Lung microvascular endothelial cell (primary cell): Measurements from ENCODE around the gene TBX6. TPM values are rescaled to one million over a fixed set of nuclear protein-coding genes. Genes with fewer than 3 reads are reported as not detected.
A peak's percentile ranks its signal among the peaks of the same experiment; 100 is the strongest.

Source experiments
- DNase-seq, 2 donors: peaks; one replicate each; pipeline versions ENCODE4 v3.0.0 to v3.0.0-alpha.2; 2010; ENCODE audit warnings: low read depth in 2 of 2
- total RNA-seq: library from RNA; depleted of rRNA; stranded (reverse); fragments of >200 nt; gene quantifications from 2 replicates; pipeline ENCODE4 v1.2.1, GENCODE V29; 2014

TBX6 gene
- total RNA-seq, 1 donor from 2014 or later: under 0.01 TPM

DNA sequence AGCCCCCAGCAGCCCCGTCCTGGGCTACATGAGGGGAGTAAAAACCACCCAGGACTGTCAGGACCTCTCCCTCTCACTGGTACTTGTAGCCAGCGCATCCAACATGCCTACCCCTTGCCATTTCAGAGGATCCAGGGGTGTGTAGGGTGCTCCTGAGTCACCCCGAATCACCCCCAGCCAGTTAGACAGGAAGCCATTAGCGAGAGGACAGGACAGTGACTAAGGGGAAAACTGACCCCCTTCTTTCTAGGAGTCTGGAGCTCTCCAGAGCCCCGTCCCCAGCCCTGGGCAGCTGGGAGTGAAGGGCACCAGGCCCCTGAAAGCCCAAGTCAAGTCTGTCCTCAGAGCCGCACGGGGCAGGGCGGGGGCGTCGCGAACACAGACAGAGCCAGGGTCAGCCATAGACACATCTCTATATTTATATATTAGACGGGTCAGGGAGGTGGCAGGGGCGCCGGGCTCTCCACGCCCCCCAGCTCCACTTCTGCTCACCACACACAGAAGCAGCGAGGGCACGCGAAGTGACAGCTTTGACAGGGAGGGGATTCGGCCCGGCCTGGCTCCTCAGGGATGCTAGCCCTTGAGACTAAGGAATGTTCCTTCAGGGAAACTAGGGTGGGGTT lies 22.1 kb upstream of the TBX6 start:
- no peak for DNase-seq

DNA sequence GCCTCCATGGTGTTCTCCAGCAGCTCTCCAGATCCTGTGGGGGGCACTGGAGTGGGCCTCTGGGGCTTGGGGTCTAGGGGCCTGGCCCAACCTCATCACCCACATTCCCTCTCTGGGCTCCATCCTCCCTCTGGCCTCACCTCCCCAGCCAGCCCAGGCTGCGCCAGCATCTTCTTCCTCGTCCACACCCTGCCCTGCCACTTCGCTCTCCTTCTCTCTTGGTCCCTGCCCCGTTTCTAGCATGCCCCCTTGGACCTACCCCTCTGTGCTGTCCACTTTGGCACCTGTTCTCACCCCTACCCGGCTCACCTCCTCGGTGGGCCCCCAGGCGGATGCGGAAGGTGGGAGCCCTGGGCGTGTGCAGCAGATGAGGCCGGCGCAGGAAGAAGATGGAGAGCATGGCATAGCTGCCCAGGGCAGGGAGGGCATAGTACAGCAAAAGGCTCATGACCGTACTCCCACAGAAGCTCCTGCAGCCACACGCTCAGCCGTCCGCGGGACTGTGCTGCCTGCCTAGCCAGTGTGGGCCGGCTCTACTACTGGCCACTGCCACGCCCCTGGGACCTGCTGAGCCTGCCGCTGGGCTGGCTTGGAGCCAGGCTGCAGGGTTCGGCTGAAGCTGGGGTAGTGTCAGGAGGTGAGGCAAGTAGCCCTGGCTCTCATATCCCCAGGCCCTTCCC lies 21.4 kb upstream of the TBX6 start, which contains the start of gene GDPD3:
Gene GDPD3 (minus strand): TSS at position 507 of the 680 bp plus-strand sequence. CDS start 59 bp downstream, at position 448.
- peak in 1 of 2 donors; percentile 24 for DNase-seq

DNA sequence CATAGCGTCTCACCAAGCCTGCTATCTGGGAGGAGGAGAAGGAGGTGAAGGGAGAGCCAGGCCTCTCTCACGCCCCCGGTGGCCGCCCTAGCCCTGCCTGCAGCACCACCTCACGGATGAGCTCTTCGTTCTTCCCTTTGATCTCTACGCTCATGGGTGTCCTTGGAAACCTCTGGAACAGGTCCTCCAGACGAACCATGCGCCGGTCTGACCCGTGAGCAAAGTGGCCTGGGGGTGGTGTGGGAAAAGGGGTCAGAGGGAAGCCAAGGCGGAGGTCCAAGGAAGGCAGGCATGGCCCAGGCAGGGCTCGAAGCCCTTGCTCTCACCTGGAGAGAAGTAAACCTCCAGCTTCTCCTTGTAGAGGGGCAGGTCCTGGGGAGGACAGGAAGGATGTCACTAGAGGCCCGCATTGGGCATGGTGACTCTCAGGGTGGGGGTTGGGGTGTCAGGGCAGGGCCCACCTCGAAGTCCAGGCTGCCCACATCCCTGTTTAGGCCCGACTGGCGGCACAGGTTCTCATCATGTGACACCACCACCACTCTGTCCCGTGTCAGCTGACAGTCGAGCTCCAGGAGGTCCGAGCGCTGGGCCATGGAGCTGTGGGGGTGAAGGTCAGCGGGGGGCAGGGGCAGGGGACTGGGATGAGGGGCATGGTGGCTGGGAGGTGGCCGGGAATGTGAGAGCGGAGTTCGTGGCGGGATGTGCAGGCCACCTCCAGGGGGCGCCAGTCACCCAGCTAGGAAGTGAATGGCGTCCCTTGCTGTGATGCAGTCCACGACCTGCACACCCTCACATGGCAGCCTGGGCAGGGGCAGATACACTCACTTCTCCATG lies 20.7 kb upstream of the TBX6 start:
- peak; percentile 73 to 79 for DNase-seq

DNA sequence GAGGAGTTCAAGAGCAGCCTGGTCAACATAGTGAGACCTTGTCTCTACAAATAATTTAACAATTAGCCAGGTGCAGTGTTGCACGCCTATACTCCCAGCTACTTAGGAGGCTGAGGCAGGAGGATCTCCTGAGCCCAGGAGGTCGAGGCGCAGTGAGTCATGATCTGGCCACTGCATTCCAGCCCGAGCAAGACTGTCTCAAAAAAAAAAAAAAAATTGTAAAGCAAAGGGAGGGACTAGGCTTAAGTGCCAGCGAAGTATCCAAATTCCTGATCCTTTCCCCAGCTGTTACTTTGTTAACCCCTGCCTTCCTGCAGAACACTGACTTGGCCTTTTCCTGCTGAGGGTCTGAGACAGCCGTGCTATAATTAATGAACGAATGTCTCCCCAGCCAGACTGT lies 18.9 kb upstream of the TBX6 start:
- no peak for DNase-seq

DNA sequence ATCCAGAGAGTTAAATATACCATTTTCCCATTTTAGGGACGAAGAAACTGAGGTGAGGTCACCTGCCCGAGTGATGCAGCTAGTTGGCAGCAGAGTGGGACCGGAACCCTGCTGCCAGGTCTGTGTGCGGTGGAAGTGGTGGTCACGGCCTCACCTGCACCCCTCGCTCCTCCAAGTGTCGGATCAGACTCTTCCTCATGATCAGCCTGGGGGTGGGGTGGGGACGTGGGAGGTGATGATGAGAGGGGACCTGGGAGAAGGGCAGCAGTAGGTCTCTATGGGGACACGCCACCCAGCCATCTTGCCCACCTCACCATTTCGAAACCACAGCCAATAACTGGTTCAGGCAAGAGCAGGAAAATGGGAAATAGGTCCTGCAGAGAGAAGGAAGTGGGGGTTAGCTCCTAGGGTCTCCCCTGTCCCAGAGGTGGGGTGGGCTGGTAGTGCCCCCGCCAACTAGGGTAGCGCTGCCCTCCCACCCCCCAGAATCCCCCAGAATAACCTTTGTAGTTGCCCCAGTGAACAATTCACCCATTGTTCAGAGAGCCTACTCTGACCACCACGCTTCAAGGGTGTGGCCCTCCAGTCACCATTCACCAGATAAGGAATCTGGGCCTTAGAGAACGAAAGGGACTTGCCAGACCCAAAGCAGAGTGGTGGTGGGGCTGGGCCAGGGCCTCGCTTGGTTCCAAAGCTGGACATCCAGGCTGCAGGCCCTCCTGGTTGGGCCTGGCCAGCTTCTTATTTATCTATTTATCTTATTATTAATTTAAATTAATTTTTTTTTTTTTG lies 16.5 kb upstream of the TBX6 start:
- DNase-seq: no peak

DNA sequence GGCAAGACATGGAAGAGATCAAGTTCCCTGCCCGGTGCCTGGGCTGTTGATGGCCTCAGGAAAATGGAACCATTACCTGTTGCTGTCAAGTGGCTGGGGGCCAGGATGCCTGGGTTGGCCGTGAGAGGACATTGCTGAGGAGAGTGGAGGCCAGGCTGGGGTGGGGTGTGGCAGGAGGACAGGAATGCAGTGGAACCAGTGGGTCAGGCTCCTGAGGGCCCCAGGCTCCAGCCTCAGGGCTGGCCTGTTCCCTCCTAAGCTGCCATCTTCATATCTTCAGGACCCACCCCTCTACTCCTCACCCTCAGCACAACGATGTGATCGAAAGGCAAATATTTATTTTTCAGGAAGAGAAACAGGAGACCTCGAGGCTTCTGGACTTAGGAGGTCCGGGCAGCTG lies 12.8 kb upstream of the TBX6 start:
- DNase-seq: no peak

DNA sequence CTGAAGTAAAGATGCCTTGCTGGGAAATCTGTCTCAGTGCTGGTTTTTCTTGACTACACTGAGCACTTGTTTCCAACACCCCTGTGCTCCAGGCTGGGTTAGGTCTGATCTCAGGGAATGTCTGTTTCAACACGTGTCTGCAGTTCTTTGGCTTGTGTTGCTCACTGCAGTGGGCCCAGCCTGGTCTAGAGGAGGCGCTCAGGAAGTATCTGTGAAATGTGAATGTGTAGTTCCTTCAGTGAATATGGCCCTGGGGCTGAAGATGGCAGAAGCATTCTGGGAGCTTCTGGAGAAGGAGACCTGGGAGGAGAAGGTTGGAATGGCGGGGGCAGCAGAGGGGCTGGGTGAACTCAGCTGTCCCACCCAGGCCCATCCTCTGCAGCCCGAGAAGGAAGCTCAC lies 12.4 kb upstream of the TBX6 start:
- DNase-seq: no peak

DNA sequence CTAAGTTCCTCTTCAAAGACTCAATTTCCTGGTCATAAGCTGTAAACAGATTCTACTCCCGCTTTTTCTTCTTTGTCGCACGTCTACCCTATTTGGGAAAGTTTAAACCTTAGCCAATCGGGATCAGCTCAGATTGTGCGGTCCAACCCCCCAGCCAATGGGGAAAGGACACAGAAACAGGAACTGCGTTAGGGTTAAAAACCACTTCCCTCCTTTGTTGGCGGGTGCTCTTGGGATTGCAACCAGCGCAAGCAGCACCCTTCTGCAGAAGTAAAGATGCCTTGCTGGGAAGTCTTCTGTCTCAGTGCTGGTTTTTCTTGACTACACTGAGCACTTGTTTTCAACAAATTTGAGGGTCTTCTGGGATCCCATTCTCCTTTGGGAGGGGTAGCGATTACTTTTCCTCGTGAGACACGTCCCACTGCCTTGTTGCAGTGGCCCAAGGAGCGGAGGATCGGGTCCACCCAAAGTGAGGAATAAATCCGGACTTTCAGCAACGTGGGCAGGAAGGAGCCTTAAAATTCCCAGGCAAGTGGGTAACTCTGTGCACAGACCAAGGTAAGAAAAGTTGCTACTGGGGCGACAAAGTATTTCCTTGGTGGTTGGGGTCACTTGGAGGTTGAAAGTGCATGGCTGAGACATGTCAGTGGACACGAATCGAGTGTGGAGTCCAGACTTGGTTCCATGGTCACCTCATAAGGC lies 5.3 kb upstream of the TBX6 start:
- no peak for DNase-seq

DNA sequence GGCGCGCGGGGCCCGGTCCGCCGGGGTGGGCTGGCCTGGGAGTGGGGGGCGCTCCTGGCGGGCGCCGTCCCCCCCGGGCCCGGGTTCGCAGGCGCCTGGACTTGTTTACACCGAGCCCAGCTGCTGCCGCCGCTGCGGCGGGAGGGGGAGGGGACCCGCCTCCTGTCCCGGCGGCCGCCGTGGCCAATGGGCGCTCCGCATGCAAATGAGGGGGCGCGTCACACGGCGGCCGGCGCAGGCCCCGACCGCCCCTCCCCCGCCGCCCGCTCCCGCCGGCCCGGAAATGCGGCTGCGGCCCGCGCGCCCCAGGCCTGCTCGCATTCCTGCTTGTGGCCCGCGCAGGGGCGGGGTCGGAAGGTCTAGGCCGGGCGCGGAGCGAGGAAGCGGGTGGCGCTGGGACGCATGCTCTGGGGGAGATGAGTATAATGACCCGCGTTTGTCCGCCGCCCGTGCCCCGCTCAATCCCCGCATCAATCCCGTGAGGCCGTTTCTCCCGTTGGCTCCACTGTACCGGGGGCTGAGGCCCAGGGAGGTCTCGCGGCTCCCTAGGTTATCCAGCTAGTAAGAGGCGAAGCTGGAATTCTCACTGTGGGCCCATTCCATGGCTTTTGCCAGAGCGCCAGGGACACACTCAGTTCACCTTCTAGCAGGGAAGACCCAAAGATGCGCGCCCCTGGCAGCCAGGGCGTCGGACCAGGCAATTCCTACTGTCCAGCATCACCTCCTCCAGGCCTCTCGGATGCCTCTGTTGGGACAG lies 4.6 kb upstream of the TBX6 start, which contains the start of gene YPEL3:
Gene YPEL3 (minus strand): TSS at position 109 of the 757 bp plus-strand sequence. CDS start 731 bp downstream, outside the sequence.
- DNase-seq: peak; percentile 94 to 95

DNA sequence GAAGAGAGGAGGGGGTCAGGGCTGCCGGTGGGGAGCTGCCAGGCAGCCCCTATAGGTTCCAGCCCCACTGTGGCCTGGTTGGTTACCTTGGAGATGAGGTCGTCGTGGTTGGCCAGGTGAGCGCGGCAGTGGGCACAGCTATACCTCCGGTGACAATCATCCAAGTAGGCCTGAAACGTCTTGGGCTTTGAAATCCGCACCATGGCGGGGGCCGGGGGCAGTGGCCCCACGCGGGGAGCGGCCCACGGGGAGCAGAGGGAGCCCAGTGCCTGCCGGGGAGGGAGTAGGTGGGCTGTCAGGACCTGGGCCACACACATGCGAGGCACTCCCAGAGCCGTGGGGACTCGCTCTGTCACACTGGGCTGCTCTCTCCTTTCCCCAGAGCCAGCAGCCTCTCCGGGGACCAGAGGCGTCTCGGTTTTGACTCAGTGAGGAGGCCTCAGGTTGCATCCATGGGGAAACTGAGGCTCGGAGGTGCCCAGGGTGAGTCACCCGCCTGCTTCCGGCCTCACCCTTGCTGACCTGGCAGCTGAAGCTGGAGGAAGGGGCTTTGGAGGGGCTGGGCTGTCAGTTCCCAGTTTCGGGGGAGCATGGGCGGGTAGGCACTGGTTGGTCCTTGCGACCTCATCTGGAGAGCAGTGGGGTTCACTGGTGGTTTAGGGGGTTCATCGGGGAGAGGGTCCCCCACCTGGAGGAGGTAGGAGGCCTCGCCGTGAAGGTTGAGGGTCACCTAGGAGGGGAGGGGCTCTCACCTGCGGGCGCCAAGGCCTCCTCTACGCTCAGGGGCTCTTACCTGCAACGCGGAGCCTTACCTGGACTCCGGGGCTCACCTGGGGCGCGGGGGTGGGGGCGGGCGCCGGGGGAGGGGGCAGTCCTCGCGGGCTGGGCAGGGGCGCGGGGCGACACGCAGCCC lies 3.7 kb upstream of the TBX6 start:
- DNase-seq: peak in 1 of 2 donors; percentile 32

DNA sequence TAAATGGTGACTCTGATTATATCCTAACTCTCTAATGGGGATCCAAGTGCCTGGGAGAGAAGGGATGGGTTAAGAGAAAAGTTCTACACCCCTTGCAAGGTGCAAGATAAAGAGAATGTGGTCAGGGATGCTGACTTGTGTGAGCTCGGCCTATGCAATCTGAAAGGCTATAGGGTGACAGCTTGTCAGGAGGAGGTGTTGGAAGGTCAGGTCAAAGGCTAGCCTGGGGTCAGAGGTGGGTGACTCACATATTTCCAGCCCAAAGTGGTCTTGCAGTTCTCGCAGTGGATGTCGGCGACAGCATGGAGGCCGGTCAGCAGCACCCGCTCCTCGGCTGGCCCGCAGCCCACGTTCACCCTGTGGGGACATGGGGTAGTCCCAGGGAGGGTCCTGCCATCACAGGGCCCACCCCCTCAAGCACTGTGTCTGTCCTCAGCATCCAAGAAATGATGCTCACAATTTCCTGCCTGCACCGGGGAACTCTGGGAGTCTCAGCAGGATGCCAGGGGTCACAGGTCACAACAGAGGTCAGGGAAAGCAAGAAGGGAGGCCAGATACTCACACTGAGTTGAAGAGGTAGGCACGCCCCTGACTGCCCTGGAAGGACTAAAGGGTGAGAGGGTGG lies 2.9 kb upstream of the TBX6 start:
- DNase-seq: no peak

DNA sequence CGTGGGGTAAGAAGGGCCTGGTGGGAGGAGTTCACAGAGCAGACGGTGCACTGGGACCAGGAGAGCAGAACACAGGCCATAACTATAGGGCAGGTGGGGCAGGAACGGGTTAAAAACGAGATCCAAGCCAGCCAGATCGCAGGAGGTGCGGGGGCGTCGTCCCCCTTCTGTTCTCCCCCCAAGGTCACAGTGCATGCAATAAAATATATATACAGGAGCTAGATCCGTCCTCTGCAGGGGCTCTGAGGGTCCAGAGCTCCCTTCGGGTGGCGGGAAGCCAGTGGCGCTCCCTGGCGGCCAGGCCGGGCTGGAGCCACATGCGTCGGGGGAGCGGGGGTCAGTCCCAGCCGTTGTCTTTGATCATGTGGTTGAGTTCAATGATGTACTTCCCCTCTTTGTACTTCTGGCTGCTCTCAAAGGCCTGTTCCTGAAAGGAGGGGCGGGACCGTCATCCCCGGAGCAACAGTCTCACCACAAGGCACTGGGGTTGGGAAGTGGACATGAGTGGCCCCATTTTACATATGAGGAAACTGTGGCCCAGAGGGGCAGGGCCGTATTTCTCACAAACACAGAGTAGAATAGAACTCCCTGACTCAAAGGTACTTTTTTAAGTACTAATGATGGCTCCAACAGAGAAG lies 768 bp upstream of the TBX6 start:
- peak; percentile 95 to 97 for DNase-seq

DNA sequence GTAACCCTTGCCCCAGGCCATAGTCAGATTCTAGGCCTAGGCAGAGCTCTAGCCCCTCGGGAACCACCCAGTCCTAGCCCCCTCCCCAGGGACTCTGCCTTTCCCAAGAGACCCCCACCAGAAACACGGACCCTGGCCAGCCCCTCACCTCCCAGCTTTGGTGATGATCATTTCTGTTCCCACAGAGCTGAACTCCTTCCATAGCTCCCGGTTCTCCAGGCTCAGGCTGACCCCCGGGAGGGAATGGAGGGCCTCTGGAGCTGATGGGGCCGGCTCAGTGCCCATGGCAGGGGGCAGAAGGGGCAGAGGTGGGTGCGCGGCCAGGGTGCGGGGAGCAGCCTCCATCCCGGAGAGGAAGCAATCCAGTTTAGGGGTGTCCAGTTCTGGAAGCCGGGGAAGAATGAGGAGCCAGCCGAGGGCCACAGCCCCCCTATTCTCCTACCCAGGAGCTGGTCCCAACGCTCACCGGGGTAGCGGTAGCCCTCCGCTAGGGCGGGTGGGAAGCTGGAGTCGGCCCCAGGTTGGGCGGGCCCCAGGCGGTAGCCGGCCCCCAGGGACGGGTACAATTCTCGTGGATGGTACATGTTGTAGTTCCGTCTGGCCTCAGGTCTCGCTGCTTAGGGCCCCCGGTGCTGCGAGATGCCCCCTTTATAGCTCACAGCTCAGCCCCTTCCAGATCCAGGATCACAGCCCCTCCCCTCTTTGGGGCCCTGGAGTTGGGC lies 953 bp downstream of the TBX6 start:
- DNase-seq: no peak

DNA sequence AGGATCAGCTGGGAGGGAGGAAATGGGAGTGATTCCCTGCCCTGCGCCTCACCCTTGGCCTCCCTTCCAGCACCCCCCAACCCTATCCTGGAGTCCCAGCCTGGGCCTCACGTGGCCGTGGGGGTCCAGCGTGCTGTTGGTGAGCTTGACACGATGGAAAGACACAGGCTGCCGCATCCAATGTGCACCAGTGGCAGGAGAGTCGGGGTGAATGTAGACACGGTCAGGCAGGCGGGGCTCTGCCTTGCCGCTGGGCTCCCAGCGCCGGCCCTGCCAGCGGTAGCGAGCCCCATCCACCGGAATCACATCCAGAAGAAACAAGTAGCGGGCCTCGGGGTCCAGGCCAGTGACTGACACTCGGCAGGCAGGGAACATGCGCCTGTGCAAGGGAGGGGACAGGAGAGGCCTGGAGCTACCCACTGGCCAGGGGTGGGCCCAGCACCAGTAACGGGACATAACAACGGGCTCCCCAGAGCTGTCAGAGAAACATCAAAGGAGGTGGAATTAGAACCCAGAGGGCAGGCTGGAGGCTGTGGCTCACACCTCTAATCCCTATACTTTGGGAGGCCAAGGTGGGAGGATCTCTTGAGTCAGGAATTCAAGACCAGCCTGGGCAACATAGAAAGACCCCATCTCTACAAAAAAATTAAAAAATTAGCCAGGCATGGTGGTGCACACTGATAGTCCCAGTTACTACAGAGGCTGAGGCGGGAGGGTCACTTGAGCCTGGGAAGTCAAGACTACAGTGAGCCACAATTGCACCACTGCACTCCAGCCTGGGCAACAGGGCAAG lies 2.7 kb downstream of the TBX6 start:
- DNase-seq: no peak

DNA sequence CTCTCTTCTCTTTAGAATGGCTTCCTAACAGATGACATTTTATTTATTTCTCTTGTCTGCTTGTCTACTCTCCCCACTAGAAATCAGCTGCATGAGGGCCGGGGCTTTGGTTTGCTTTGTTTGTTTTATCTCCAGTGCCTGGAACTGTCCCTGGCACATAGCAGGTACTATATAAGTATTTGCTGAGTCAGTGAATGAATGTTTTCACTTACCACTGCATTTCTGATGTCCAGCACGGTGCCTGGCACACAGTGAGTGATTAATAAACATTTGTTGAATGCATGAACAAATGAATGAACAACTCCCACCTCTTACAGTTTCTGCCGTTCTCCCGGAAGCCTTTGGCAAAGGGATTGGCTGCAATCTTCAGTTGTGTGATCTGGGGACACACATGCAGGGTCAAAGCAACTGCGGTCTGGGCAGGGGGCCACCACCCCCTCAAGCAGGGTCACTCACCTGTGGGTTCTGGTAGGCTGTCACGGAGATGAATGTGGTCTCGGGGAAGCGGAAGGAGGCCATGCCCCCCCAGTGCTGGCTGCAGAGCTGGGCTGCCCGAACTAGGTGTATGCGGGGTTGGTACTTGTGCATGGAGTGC lies 3.4 kb downstream of the TBX6 start:
- no peak for DNase-seq
